Kidney glomerular epithelial cell (primary cell): ENCODE measurements around the gene MMS22L.

ENCODE experiments used
- DNase-seq: peaks from one replicate; lab custom pipeline; 2025; lab: John Stamatoyannopoulos, UW

Gene MMS22L, protein sequence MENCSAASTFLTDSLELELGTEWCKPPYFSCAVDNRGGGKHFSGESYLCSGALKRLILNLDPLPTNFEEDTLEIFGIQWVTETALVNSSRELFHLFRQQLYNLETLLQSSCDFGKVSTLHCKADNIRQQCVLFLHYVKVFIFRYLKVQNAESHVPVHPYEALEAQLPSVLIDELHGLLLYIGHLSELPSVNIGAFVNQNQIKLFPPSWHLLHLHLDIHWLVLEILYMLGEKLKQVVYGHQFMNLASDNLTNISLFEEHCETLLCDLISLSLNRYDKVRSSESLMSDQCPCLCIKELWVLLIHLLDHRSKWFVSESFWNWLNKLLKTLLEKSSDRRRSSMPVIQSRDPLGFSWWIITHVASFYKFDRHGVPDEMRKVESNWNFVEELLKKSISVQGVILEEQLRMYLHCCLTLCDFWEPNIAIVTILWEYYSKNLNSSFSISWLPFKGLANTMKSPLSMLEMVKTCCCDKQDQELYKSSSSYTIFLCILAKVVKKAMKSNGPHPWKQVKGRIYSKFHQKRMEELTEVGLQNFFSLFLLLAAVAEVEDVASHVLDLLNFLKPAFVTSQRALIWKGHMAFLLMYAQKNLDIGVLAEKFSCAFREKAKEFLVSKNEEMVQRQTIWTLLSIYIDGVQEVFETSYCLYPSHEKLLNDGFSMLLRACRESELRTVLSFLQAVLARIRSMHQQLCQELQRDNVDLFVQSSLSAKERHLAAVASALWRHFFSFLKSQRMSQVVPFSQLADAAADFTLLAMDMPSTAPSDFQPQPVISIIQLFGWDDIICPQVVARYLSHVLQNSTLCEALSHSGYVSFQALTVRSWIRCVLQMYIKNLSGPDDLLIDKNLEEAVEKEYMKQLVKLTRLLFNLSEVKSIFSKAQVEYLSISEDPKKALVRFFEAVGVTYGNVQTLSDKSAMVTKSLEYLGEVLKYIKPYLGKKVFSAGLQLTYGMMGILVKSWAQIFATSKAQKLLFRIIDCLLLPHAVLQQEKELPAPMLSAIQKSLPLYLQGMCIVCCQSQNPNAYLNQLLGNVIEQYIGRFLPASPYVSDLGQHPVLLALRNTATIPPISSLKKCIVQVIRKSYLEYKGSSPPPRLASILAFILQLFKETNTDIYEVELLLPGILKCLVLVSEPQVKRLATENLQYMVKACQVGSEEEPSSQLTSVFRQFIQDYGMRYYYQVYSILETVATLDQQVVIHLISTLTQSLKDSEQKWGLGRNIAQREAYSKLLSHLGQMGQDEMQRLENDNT

GRCh38 chr6:97282726-97283617 lies at the start of gene MMS22L:
TSS of gene MMS22L (minus strand) at chr6:97283216. CDS start at chr6:97282477, 739 bp downstream.
- DNase-seq: peak; percentile 93

DNA sequence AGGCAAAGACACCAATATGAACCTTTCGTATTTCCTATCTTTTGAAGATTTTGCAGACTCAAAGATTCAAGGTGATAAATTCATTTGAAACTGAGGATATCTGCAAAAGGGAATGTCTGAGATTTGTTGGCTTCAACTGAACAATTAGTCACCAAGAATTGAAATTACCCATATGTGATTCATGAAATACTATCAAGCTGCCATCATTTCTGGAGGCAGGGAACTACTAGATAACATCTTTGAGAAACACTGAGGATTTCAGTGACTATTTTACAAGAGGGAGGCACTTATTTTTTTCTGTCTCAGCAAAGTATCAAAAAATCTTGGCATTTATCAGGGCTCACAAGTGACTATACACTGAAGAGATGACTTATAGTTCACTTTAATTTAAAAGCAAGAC lies 39.8 kb upstream of the MMS22L start:
- DNase-seq: no peak

- no peak for DNase-seq
Observed at GRCh38 chr6:97322226-97322625, 39.2 kb upstream of the MMS22L start.

DNA sequence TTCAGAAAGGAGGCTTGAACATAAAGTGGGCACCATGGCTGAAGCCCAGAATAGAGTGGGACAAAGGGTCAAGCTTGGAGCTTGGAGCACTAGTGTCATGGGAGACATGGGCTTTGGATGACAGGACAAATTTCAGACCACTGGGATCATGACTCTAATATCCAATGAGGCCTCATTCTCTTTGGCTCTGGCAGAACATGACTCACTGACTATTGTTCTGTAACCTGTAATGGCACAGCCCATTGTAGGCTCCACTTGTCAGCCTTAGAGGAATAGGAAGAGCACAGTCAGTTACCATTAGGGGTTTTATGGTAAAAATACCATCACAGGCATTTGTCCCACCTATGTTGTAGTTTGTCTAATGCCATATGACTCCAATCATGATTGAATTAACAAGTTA lies 34.0 kb upstream of the MMS22L start:
- DNase-seq: no peak

DNA sequence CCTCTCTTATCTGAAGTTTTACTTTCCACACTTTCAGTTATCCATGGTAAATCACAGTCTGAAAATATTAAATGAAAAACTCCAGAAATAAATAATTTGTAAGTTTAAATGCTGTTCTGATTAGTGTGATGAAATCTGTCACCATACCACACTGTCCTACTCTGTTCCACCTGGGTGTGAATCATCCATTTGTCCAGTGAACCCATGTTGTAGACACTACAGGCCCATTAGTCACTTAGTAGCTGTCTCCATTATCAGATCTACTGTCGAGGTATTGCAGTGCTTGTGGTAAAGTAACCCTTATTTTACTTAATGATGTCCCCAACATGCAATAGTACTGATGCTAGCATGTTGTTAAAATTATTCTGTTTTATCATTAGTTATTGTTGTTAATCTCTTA lies 29.2 kb upstream of the MMS22L start:
- DNase-seq: no peak

DNA sequence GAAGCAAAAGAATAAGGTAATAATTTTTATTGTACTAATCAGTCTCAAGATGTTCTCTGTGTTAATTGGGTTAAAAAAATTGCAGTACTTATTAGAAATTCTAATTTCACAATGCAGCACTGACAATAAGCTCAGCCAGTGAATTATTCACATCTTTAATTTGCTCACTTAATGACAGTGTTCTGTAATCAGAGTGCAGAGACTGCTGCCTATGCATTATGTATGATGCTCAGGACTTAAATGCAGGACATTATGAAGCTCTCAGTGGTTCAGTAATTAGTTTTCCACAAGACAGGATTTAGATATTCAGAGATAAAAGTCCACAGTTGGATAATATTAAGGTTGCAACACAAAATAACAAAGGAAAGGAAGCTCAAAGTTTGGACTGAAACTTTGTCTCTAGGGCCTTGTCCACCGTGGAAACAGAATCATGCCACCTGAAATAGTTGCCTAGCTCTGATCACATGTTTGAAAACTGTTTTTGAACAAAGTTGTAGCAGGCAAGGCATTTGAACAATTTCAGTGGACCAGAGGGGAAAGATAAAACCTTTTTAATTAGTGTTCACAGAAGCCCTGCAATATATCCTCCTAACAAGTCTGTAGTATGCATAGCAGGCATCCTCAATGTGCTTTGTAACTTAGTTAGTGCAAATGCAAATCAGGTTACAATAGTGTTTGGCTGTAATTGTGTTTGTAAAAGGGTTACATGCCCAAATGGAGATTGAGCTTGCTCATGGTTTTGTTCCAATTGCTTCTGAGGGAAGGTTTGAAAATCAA lies 23.7 kb upstream of the MMS22L start:
- DNase-seq: no peak

DNA sequence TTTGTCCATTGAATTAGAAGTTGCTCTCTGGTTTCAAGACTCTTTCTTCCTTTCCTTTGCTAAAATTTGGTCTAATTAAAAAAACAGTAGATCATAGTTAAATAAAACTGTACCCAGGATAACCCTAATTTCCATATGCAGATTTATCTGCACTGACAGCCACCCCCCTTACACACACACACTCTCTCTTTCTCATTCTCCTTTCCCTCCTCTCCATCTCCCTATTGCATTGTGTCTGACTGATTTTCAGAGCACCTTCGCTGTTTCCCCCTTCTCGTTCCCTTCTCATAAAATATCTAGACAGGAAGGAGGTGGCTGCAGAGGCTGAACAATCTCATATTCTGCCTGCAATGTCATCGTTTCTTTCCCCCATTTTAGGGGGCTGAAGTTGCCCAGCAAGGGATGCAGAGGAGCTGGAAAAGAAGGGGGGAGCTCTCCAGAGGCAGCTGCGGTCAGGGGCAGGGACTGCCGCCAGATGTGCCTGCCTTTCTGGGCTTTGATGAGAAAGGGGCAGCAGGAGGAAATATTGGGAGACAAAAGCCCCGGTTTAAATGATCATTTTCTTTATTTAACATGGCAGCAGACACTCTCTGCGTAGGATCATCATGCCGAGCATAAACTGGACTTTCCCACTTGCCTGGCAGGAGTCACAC lies 22.5 kb upstream of the MMS22L start:
- no peak for DNase-seq

GRCh38 chr6:97304701-97305100 lies 21.7 kb upstream of the MMS22L start:
- no peak for DNase-seq

DNA sequence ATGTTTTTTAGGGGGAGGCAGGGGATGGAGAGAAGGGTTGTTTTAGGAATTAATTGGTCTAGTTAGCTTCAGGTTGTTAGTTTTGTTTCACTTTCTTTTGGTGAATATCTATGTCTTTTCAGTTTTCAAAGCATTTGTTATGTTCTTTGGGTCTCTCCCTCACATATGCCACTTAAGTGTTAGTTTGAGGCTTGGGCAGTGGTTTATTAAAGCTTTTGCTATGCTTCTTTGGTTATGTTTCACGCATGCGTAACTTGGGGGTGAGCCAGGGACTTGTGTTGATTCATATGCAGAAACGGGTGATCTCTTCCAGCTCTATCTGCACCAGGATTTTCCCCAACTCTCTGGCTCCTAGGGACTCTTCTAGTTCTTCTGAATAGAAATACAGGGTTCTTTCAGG lies 11.4 kb upstream of the MMS22L start:
- peak; percentile 19 for DNase-seq

DNA sequence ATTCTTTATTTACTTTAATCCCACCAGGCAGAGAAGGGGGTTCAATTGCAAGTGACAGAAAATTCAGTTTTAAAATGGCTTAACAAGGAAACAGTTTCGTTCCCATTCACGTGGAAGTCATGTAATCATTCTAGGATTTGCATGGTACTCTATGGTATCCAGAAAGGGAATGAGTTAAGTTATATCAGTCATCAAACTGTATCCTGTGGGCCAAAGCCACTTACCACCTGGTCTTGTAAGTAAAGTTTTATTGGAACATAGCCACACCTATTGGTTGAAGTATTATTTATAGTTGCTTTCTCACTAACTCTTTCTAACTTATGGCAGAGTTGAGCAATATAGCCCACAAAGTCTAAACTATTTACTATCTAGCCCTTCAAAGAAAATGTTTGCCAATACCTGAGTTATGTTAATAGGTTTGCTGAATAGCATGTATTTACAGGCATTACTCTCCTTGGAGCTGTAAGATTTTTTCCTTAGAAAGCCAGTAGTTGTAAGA lies 10.2 kb upstream of the MMS22L start:
- no peak for DNase-seq

DNA sequence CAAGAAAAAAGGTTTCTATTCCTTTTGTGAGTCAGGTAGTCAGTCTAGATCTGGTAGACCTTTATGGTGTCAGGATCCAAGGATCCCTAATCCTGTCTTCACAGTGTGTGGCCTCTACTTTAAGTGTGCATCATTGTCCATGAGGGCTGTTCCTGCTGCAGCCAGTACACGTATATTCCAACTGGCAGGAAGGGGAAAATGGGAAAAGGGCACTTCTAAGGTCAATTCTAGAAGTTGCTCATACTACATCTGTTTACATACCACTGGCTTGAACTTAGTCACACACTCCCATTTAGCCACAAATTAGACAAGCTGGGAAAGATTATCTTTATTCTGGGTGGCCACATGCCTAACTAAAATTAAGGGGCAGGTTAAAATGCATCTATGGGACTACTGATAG lies 9.7 kb upstream of the MMS22L start:
- no peak for DNase-seq

DNA sequence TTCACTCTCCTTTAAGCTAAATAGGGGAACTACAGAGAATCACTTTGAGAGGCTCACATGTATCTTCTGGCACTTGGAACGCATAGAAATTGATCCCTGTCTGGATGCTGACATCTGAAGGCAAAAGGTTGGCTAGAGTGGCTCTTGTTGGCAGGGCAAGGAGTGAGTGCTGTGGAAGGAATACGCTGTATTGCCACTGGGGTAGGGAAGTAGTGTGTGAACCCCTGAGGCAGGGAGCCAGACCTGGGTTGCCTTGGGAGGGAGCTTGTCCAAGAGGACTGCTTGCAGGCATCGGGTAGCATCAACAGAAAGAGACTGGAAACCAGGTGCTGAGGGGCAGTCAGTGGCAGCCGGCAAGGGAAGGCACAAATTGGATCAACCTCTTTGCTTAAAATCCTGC lies 8.9 kb upstream of the MMS22L start:
- no peak for DNase-seq

DNA sequence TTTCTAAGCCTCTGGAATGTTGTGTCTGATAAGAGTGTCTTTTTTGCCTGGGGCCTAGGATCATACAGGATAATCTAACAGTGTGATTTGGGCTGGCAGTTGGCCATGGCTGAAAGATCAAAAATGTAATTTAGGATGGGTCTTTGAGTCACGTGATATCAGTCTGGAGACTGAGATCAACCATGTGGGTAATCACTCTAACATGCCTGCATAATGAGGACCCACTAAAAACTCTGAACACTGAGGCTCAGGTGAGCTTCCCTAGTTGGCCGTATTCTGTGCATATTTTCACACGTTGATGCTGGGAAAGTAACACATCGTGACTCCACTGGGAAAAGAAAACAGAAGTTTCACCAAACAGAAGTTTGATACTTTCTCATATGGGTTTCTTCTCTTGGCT lies 6.3 kb upstream of the MMS22L start:
- no peak for DNase-seq

DNA sequence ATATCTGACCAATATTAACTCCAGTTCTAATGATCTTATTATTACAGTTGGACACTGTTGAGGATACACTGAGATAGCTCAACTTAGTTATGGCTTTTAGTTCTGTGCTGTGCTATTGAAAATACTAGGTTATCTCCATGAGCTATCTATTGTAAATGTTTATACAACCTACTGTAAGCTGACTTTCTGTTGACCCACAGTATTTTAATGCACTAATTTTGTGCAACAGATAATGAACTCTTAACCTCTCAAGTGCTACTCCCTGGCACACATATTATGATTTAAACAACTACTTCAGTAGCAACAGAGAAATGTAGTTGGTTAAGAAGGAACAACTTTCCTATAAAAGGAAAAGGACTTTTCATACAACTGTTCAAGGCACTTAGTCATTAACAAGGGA lies 5.2 kb upstream of the MMS22L start:
- no peak for DNase-seq

GRCh38 chr6:97282238-97282725 lies 734 bp downstream of the MMS22L start:
- no peak for DNase-seq

DNA sequence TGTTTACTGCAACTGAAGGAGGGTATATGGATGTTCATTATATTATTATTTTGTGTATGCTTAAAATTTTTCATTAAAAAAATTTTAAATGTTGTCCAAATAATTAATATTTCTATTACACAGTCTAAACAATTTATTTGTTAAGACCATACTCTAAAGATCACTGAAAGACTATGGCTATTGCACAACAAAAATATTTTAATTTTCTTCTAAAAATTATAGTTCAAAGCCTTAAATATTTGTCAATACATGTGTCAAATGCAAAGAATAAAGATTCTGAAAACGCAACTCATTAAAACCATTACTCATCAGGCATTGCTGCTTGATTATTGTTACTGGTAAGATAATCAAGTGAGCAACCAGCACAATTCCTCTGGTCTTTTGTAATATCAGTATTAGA lies 2.2 kb downstream of the MMS22L start:
- no peak for DNase-seq

DNA sequence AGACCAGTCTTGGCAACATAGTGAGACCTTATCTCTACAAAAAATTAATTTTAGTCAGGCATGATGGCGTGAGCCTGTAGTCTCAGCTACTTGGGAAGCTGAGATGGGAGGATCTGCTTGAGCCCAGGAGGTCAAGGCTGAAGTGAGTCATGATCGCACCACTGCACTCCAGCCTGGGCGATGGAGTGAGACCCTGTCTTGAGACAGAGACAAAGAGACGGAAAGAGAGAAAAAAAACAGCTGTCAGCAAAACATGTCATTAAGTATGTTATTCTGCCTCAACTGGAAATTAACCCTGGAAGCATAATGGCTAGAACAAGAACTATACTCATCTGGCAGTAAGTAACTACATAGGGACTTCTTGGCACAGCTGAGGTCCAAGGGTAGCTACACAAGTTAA lies 7.2 kb downstream of the MMS22L start:
- DNase-seq: peak; percentile 58

- no peak for DNase-seq
Observed at GRCh38 chr6:97269821-97270220, 13.2 kb downstream of the MMS22L start.

DNA sequence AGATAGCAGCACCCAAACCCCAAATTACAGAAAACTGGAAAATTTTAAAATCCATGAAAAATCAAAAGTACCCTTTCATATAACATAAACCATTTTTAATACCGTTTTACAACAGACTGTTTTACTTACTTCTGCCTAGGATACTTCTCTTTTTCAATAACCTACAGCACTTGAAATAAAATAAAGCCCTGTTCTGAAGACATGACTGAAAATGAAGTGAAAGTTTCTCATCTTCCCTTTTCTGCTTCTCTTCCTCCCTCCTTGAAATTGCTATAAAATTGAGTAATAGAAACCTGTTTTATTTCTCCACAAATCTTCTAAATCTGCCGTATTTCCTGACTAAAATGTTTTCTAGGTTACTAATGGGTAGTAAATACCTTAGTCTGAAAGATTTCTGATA lies 20.3 kb downstream of the MMS22L start:
- no peak for DNase-seq

DNA sequence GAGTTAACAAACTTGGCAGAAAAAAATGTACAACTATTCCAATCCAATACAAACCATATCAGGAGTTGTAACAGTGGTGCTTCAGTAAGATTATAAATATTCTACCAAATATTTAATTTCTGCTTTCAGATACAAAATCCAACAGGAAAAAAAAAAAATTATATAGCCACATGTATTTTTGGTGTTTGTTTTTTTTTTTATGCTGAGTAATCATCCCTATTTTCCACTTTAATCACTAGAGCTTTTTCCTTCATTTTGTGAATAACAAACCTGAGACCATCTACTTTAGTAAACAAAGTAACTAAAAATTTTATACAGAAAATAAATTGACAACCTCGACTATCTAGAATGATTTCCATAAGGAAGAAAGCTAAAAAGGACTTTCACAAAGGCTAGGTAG lies 36.2 kb downstream of the MMS22L start:
- DNase-seq: no peak
